ENCODE data around the gene IRF2BP1.
A peak's percentile ranks its signal among the peaks of the same experiment; 100 is the strongest.

Gene IRF2BP1

DNA sequence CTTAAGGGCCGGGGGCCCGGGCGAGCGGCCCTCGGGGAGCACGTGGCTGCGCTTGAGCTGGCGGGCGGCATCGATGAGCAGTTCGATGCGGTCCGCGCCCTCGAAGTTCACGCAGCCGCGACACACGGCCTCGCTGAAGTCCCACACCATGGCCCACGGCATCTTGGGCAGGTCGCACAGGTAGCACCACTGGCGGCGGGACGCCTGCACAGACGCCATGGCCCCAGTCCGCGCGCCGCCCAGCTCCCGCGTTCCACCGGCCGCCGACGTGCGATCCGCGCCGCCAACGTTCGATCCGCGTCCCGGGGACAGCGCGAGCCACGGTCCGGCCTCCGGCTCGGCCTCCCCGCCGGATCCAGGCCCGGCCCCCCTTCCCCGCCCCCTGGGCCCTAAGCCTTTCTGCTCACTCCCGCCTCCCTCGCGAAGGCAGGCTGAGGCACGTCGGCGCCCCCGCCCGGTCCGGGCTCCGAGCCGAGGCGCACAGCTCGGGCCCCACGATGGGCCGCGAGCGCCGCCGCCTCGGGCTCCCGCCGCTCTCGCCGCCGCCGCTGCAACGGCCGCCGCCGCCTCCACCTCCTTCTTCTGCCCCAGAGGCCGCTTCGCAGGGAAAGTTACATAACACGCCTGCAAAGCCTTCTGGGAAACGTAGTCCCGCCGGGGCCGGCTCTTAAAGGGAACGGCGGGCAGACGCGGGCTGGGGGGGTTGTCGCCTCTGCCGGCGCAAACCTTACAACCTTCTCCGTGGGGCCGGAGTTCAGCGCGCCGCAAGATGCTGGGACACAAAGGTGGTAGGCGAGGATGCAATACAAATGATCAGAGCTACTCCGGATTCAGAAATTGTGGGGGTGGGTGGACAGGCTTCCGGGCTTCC, at the start of gene IRF2BP1:
Gene IRF2BP1, minus strand, starts transcription at position 586 of the 871 bp plus-strand sequence. Its CDS starts 367 bp downstream, at position 219.
- peak; percentile 32 to 79 for DNase-seq

DNA sequence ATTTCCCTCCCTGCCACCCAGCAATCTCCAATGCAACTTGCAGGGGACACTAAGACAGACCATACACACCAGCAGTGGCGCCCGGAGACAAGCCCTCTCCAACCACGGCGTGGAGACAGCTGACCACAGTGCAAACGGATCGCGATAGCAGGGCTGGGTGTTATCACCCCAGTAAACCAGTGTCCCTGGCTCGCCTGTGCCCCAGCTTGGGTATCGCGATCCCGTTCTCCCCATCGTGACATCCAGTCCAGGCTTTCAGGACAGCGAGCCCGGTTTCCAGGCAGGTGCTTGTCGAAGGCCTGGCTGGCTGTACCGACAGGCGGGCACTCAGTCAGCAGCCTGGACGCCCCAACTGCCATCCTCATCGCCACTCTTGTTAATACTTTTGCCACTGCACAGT, 49.3 kb upstream of the IRF2BP1 start:
- DNase-seq: no peak

GRCh38 chr19:45934551-45935230, 48.8 kb upstream of the IRF2BP1 start:
- no peak for DNase-seq

- no peak for DNase-seq
Observed at GRCh38 chr19:45933759-45934158, 47.8 kb upstream of the IRF2BP1 start.

DNA sequence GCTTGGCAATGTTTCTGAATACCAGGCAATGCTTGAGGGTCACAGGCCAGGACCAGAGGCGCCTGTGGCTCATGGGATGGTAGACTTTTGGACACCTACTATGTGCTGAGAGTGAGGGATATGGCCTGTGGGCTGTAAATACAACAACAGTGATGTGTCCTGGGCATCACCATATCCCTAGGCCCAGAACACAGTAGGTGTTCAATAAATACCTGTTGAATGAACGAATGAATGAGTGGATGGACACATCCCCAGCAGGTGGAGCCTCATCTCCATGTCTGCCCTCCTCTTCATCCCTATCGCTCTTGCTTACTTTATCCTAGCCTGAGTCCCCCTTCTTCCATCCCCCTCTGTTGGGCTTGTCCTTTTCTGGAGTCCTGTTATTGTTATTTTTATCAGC, 45.1 kb upstream of the IRF2BP1 start:
- DNase-seq: no peak

- no peak for DNase-seq
Observed at GRCh38 chr19:45929247-45929646, 43.3 kb upstream of the IRF2BP1 start.

DNA sequence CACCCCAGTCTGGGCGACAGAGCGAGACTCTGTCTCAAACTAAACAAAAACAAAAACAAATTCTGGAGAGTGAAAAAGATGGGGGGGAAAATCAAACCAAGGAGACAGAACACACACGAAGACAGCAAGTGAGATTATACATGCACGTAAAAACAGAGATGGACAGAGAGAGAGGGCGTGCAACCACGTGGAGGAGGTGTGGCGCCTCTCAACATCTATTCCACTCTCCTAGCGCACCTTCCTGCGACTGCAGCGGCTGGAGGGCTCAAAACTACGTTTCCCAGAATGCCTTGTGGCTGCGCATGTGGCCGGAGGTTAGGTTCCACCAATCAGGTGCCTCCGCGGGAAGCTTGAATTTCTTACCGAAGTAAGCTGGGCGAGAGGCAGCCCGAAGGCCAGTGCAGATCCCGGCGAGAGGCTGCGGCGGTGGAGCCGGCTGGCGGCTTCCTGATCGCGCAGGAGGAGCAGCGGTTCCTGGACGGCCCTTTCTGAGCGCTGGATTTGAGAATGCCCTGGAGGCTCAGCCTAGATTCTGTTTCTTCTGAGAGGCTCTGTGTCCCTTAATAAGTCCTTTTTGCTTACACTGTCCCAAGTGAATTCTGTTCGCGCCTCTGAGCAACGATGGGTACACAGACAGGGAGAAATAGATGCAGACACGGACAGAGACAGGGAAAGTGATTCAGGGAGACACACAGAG, 41.8 kb upstream of the IRF2BP1 start:
- DNase-seq: peak; percentile 78 to 88

DNA sequence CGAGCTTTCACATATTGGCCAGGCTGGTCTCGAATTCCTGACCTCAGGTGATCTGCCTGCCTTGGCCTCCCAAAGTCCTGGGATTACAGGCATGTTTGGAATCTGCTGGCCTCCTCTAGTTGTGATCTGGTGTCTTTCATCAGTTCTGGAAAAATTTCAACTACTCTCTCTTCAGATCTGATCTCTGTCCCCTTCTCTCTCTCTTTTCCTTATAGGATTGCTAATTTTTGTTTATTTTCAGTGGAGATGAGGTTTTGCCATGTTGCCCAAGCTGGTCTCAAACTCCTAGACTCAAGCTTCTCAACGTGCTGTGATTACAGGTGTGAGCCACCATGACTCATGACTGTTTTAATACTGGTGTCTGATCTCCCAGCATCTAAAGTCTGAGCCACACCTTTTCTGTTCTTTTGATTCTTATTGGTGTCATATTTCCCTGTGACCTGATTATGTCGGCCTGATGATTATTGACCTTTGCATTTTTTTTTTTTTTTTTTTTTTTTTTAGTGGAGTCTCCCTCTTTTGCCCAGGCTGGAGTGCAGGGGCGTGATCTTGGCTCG, 39.0 kb upstream of the IRF2BP1 start:
- DNase-seq: no peak

GRCh38 chr19:45922281-45922680, 36.3 kb upstream of the IRF2BP1 start:
- no peak for DNase-seq

DNA sequence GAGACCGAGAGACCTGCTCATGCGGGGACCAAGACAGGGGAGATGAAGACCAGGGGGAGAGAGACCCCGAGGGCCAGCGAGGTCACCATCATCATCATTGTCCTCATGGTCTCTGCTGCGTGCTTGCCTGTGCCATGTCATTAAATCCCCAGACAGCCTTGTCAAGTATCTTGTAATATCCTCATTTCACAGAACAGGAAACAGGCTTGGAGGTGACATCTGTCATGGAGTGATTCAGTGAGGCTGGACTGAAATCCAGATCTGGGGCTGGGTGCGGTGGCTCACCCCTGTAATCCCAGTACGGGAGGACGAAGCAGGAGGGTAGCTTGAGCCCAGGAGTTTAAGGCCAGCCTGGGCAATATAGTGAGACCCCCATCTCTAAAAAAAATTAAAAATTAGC, 34.5 kb upstream of the IRF2BP1 start:
- DNase-seq: no peak

DNA sequence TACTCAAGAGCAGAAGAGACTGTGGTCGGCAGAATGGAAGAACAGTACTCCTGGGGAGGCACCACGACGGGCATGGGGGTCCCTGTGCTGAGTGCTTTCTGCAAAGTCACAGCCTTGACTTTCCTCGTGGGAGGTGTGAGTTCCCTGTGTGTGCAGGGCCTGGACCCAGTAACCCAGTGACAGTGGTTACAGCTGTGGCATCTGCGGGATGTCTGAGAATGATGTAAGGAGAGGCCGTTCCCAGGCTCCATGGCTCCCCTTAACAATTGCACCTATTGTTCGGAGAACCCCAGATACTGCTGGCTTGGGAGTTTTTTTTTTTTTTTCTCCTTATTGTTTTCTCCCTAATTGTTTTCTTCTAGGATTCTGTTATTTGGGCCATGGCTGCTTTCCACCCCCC, 33.7 kb upstream of the IRF2BP1 start:
- no peak for DNase-seq

DNA sequence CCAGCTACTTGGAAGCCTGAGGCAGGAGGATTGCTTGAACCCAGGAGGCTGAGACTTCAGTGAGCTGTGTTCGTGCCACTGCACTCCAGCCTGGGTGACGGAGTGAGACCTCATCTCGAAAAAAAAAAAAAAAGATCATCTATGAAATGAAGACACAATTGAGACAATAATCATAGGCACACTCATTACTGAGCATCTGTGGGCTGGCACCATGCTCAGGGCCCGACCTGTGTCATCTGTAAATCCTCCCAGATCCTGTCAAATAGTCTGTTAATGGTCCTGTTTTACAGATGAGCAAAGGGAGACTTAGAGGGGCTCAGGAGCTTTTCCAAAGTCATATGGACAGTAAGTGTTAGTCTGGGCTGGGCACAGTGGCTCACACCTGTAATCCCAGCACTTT, 32.8 kb upstream of the IRF2BP1 start:
- no peak for DNase-seq

DNA sequence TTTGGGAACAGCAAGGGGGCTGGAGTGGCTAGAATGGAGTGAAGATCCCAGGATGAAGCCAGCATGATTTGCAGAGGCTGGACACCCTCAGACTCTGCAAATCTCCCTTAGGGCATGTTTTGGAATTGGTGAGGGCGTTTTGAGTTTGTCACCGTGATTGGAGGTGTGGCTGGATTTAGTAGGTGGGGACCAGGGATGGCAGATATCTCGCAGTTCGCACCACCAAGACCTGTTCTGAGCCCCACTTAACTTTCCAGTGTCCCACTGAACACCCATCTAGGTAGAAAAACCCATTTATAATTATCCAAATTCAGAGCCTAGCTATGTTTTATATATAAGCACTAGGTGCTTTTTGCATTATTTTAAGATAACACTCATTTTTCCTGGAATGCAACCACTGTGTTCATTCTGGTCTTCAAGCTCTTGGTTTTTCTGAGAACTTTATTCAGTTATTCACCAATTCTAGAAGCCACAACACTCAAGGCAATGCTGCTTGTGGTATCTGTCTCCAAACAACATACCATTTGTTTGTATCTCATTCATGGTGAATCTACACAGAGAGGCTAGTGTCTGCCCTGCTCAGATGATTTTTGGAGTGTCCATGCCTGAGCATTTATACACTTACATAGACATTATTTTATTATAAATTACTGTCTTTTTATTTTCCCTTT, 31.6 kb upstream of the IRF2BP1 start:
- DNase-seq: no peak

- DNase-seq: no peak
Observed at GRCh38 chr19:45913874-45914830, 28.2 kb upstream of the IRF2BP1 start, which contains the start of gene NANOS2. NANOS2 (minus strand) TSS chr19:45914778; CDS start chr19:45914693, 85 bp downstream.

DNA sequence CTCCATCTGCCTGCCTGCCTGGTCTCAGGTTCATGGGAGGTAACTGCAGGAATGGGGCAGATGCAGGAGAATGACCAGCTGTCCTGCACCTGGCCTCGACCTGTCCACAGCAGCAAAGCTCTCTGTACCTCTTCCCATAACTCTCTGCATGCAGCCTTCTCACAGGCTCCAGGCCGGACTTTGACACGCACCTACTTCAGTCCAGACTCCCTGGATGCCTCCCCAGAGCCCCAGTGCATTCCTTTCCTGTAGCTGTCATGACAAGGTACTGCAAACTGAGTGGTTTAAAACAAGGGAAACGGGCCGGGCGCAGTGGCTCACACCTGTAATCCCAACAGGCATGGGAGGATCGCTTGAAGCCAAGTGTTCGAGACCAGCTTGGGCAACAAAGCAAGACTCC, 25.4 kb upstream of the IRF2BP1 start:
- no peak for DNase-seq

DNA sequence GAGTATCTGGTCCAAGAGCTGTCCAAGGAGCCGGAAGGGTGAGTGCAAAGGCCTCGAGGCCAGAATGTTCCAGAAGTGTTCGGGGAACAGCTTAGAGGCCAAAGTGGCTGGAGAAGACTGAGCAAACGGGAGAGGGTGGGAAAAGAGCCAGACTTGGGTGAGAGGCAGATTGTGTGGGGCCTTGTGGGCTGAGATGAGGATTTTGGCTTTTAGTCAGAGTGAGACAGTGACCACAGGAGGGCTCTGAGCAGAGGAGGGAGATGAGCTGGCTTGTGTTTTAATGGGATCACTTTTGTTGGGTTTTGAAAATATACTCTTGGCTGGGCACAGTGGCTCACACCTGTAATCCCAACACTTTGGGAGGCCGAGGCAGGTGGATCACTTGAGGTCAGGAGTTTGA, 23.0 kb upstream of the IRF2BP1 start:
- no peak for DNase-seq

DNA sequence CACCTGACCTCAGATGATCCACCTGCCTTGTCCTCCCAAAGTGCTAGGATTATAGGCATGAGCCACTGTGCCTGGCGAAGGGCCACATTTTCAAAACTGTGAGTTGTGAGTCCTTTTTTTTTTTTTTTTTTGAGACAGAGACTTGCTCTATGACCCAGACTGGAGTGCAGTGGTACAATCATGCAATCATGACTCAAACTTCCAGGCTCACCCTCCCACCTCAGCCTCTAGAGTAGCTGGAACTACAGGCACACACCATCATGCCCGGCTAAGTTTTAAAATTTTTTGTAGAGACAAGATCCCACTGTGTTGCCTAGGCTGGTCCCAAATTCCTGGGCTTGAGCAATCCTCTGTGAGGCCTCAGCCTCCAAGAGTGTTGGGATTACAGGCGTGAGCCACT, 20.3 kb upstream of the IRF2BP1 start:
- DNase-seq: no peak

DNA sequence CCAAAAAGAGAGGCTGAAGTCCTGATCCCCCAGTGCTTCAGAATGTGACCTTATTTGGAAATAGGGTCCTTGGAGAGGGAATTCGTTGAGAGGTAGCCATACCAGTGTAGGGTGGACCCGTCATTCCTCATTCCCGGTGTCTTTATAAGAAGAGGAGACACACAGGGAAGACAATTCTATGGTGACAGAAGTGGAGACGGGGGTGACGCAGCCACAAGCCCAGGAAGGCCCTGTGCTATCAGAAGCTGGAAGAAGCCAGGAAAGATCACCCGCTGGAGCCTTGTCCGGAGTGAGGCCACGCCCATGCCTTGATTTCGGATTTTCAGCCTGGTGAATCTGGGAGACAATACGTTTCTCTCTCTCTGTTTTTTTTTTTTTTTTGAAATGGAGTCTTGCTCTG, 19.1 kb upstream of the IRF2BP1 start:
- no peak for DNase-seq

DNA sequence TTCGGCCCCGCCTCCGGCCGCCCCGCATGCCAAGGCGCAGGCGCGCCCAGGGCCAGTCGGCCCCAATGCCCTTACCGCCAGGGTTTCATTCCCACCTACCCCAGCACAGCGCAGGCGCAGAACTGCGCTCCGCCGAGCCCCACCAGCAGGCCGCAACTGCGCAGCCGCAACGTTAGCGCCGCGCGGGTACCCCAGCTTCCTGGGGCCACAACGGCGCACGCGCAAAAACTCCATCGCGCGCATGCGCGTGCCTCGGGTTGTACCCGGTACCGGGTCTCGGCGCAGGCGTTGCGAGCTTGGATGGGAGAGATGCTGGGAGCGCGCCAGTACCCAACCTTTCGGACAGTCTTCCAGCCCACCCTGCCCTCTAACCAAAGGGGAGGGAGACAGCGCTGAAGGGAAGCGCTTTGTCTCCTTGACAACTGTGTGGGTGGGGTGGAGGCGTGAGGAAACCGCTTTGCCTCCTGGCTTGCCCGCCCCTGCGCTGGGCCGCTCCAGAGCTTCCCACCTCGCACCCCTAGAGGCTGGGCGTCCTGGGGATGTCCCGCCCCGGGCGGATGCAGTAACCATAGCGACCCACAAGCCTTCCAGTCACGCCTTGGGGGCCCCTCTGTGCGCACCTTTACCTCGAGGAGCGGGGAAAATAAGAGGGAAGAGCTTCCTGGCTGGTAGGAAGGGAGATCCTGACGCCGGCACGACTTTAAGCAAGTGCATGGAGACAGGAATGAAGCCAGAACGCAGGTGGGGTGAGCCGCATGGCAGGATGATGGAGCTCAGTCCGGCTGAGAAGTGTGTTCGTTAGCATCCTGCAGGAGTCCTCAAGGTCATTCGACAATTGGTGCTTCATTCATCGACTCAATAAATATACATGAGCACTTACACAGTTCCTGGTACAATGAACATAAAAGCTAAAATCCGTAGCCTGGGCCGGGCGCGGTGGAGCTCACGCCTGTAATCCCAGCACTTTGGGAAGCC, 17.0 kb upstream of the IRF2BP1 start:
- DNase-seq: peak; percentile 71 to 87

Data from SW 1271 (cell line).